ENCODE data around the gene NTM.

The NTM gene

DNA sequence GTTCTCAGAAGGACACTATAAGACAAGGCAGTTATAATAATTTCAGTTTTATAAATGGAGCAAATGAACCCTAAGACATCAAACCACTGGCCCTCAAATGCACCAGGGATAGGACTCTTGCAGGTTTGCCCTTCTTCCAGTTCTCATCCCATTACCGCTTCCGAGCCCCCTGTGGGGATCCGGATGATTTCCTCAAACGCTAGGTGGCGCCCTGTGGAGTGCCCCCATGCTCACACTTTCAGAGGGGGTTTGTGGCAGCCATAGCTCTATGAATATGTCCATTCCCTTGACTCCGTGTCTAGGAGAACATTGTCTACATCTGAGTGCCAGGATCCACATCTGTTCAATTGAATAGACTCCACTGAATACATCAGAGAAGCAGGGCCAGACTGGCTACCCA, 816.3 kb downstream of the NTM start:
- Histone ChIP-seq H3K36me3 (ENCODE audit: insufficient read depth, low read length) (no peaks in the 10 kb centered on the region), H2AFZ (ENCODE audit: low read depth, low read length) (no peak overlapping the region), H3K4me1 (ENCODE audit: insufficient read depth, low read length) (peaks cover 8% of the 10 kb centered on the region), H3K27me3 (ENCODE audit: insufficient read depth, low read length) (no peaks in the 10 kb centered on the region), H3K4me3 (ENCODE audit: low read length) (no peak overlapping the region), H3K9me3 (ENCODE audit: low read length) (no peaks in the 10 kb centered on the region)

GRCh38 chr11:132187386-132187785, 817.0 kb downstream of the NTM start:
- Histone ChIP-seq H2AFZ (ENCODE audit: low read depth, low read length) (no peak overlapping the region), H3K4me3 (ENCODE audit: low read length) (no peak overlapping the region), H3K27me3 (ENCODE audit: insufficient read depth, low read length) (no peaks in the 10 kb centered on the region), H3K4me1 (ENCODE audit: insufficient read depth, low read length) (peaks cover 8% of the 10 kb centered on the region), H3K9me3 (ENCODE audit: low read length) (no peaks in the 10 kb centered on the region), H3K36me3 (ENCODE audit: insufficient read depth, low read length) (no peaks in the 10 kb centered on the region)

DNA sequence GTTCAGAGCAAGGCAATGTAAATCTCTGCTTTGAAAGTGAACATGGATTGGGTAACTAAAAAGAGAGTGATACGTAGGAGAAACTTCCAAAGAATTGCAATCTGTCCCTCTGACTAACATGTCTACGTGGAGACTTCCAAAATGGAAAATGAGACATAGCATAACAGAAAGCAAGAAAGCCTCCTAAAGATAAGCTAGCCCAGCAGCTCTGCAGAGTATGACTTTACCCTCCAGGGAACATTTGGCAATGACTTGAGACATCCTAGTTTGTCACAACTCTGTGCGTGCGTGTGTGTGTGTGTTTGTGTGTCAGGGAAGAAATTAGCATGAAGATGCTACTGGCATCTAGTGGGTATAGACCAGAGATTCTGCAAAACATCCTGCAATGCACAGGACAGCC, 817.4 kb downstream of the NTM start:
- H3K4me3 ChIP-seq (ENCODE audit: low read length), result no peak overlapping the region

GRCh38 chr11:132196928-132197327, 826.5 kb downstream of the NTM start:
- H2AFZ ChIP-seq (ENCODE audit: low read depth, low read length), result no peak overlapping the region
- no peaks in the 10 kb centered on the region for H3K36me3 ChIP-seq (ENCODE audit: insufficient read depth, low read length)
- H3K9me3 ChIP-seq (ENCODE audit: low read length), result no peaks in the 10 kb centered on the region
- H3K4me3 ChIP-seq (ENCODE audit: low read length), result no peak overlapping the region
- H3K4me1 ChIP-seq (ENCODE audit: insufficient read depth, low read length), result no peaks in the 10 kb centered on the region
- no peaks in the 10 kb centered on the region for H3K27me3 ChIP-seq (ENCODE audit: insufficient read depth, low read length)

More for the DNA sequence above, 817.4 kb downstream of the NTM start:
- Histone ChIP-seq H3K4me1 (ENCODE audit: insufficient read depth, low read length) (peaks cover 8% of the 10 kb centered on the region), H2AFZ (ENCODE audit: low read depth, low read length) (no peak overlapping the region), H3K36me3 (ENCODE audit: insufficient read depth, low read length) (no peaks in the 10 kb centered on the region), H3K27me3 (ENCODE audit: insufficient read depth, low read length) (no peaks in the 10 kb centered on the region), H3K9me3 (ENCODE audit: low read length) (no peaks in the 10 kb centered on the region)

GRCh38 chr11:132200353-132200936, 830.0 kb downstream of the NTM start:
- H3K9me3 ChIP-seq (ENCODE audit: low read length), result no peaks in the 10 kb centered on the region
- no peak overlapping the region for H2AFZ ChIP-seq (ENCODE audit: low read depth, low read length)
- no peak overlapping the region for H3K4me3 ChIP-seq (ENCODE audit: low read length)

GRCh38 chr11:132202621-132203020, 832.2 kb downstream of the NTM start:
- H3K9me3 ChIP-seq (ENCODE audit: low read length), result no peaks in the 10 kb centered on the region
- H2AFZ ChIP-seq (ENCODE audit: low read depth, low read length), result no peak overlapping the region
- H3K4me1 ChIP-seq (ENCODE audit: insufficient read depth, low read length), result no peaks in the 10 kb centered on the region
- H3K4me3 ChIP-seq (ENCODE audit: low read length), result no peak overlapping the region
- H3K27me3 ChIP-seq (ENCODE audit: insufficient read depth, low read length), result no peaks in the 10 kb centered on the region
- H3K36me3 ChIP-seq (ENCODE audit: insufficient read depth, low read length), result no peaks in the 10 kb centered on the region

More at GRCh38 chr11:132200353-132200936, 830.0 kb downstream of the NTM start:
- no peaks in the 10 kb centered on the region for H3K36me3 ChIP-seq (ENCODE audit: insufficient read depth, low read length)
- H3K4me1 ChIP-seq (ENCODE audit: insufficient read depth, low read length), result no peaks in the 10 kb centered on the region
- no peaks in the 10 kb centered on the region for H3K27me3 ChIP-seq (ENCODE audit: insufficient read depth, low read length)

- no peak overlapping the region for H2AFZ ChIP-seq (ENCODE audit: low read depth, low read length)
- H3K36me3 ChIP-seq (ENCODE audit: insufficient read depth, low read length), result no peaks in the 10 kb centered on the region
- H3K4me3 ChIP-seq (ENCODE audit: low read length), result no peak overlapping the region
- H3K9me3 ChIP-seq (ENCODE audit: low read length), result no peaks in the 10 kb centered on the region
- no peaks in the 10 kb centered on the region for H3K27me3 ChIP-seq (ENCODE audit: insufficient read depth, low read length)
- no peaks in the 10 kb centered on the region for H3K4me1 ChIP-seq (ENCODE audit: insufficient read depth, low read length)
Observed at GRCh38 chr11:132205006-132205405, 834.6 kb downstream of the NTM start.

GRCh38 chr11:132205496-132205895, 835.1 kb downstream of the NTM start:
- no peaks in the 10 kb centered on the region for H3K27me3 ChIP-seq (ENCODE audit: insufficient read depth, low read length)
- H3K36me3 ChIP-seq (ENCODE audit: insufficient read depth, low read length), result no peaks in the 10 kb centered on the region
- no peak overlapping the region for H3K4me3 ChIP-seq (ENCODE audit: low read length)
- H3K4me1 ChIP-seq (ENCODE audit: insufficient read depth, low read length), result no peaks in the 10 kb centered on the region
- H3K9me3 ChIP-seq (ENCODE audit: low read length), result no peaks in the 10 kb centered on the region
- no peak overlapping the region for H2AFZ ChIP-seq (ENCODE audit: low read depth, low read length)

- no peaks in the 10 kb centered on the region for H3K36me3 ChIP-seq (ENCODE audit: insufficient read depth, low read length)
- H3K4me1 ChIP-seq (ENCODE audit: insufficient read depth, low read length), result no peaks in the 10 kb centered on the region
- no peak overlapping the region for H2AFZ ChIP-seq (ENCODE audit: low read depth, low read length)
- no peaks in the 10 kb centered on the region for H3K27me3 ChIP-seq (ENCODE audit: insufficient read depth, low read length)
- H3K4me3 ChIP-seq (ENCODE audit: low read length), result no peak overlapping the region
- no peaks in the 10 kb centered on the region for H3K9me3 ChIP-seq (ENCODE audit: low read length)
Observed at GRCh38 chr11:132206993-132207392, 836.6 kb downstream of the NTM start.

DNA sequence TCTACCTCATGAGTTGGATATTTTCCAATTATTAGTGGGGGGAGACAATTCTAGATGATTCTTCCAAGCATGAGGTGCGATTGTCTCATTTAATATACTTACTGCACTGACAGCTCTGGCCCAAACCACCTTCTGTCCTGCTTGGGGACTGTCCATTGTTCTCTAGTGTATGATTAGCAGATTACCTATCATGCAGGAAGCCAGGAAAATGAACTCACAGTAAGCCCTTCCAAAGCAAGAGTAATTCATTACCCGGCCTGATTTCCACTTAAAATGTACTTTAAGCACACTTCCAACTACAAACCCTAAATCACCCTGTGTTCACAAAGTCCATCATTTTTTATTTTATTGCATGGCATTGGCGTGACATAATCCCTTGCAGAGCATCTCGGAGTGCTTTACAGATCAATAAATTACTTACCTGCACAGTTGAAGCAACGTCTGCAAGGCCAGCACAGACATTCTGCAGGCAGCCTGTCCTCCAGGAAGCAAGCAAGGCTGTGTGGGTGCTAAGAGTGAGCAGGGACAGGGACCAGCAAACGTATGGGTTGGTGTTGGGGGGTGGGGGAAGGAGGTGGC, 838.2 kb downstream of the NTM start:
- Histone ChIP-seq H3K27me3 (ENCODE audit: insufficient read depth, low read length) (no peaks in the 10 kb centered on the region), H3K36me3 (ENCODE audit: insufficient read depth, low read length) (no peaks in the 10 kb centered on the region), H2AFZ (ENCODE audit: low read depth, low read length) (no peak overlapping the region), H3K9me3 (ENCODE audit: low read length) (no peaks in the 10 kb centered on the region), H3K4me1 (ENCODE audit: insufficient read depth, low read length) (no peaks in the 10 kb centered on the region), H3K4me3 (ENCODE audit: low read length) (no peak overlapping the region)

DNA sequence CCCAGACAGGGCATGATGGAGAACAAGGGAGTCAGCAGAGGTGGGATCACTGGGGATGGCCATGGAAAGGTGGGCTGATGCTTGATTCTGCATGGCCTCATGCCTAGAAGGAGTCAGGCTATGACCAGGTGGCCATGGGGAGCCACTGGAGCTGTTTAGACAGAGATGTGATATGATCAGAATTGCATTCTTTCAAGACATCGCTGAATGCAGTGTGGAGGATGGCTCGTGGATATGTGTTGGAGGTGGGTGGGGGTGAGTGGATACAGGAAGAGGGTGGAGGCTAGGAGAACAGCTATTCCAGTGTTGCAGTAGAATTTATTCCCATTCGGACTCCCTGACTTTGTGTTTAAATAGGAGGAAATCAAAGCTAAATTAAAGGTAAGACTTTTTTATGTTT, 841.1 kb downstream of the NTM start:
- no peak overlapping the region for H3K4me3 ChIP-seq (ENCODE audit: low read length)
- no peaks in the 10 kb centered on the region for H3K4me1 ChIP-seq (ENCODE audit: insufficient read depth, low read length)
- no peak overlapping the region for H2AFZ ChIP-seq (ENCODE audit: low read depth, low read length)
- no peaks in the 10 kb centered on the region for H3K9me3 ChIP-seq (ENCODE audit: low read length)
- H3K27me3 ChIP-seq (ENCODE audit: insufficient read depth, low read length), result no peaks in the 10 kb centered on the region
- no peaks in the 10 kb centered on the region for H3K36me3 ChIP-seq (ENCODE audit: insufficient read depth, low read length)

- Histone ChIP-seq H2AFZ (ENCODE audit: low read depth, low read length) (no peak overlapping the region), H3K36me3 (ENCODE audit: insufficient read depth, low read length) (no peaks in the 10 kb centered on the region), H3K4me1 (ENCODE audit: insufficient read depth, low read length) (no peaks in the 10 kb centered on the region), H3K4me3 (ENCODE audit: low read length) (no peak overlapping the region), H3K9me3 (ENCODE audit: low read length) (no peaks in the 10 kb centered on the region), H3K27me3 (ENCODE audit: insufficient read depth, low read length) (no peaks in the 10 kb centered on the region)
Observed at GRCh38 chr11:132217856-132218255, 847.4 kb downstream of the NTM start.

DNA sequence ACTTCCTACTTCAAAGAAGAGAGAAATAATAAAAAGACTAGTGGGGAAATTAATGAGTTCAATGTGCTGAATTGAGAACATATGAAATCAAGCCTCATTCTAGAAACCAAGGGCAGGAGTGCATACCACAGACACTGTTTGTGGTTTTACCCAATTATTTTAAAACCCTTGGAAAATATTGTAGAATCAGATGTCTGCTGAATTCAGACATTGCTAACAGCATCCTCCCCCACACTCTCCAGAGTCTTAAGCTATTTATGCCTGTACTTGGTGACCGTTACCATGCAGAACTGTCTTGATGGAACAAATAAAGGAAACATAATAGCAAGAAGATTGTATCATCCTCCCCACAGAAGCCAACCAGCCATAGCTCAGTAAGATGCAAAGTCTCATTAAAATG, 850.1 kb downstream of the NTM start:
- no peaks in the 10 kb centered on the region for H3K36me3 ChIP-seq (ENCODE audit: insufficient read depth, low read length)
- no peak overlapping the region for H2AFZ ChIP-seq (ENCODE audit: low read depth, low read length)
- H3K4me3 ChIP-seq (ENCODE audit: low read length), result no peak overlapping the region
- no peaks in the 10 kb centered on the region for H3K4me1 ChIP-seq (ENCODE audit: insufficient read depth, low read length)
- no peaks in the 10 kb centered on the region for H3K27me3 ChIP-seq (ENCODE audit: insufficient read depth, low read length)
- H3K9me3 ChIP-seq (ENCODE audit: low read length), result no peaks in the 10 kb centered on the region

DNA sequence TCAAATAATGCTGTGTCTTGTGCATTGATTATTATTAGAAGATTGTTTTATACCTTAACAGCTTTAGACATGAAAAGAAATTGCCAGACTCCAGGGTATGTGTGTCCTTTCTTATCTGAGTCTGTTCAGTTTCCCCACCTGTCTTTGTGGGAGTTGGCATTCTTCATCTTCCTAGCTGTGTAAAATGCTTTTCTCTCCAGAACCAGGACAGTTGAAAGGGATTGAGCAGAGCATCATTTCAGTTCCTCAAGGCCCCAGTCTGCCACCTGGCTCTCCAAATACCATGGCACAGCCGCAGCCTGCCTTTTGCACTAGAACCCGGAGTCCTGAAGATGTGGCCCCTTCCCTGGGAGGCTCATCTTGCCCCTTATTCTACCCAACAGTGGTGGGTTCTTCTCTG, 851.9 kb downstream of the NTM start:
- H2AFZ ChIP-seq (ENCODE audit: low read depth, low read length), result no peak overlapping the region
- H3K27me3 ChIP-seq (ENCODE audit: insufficient read depth, low read length), result no peaks in the 10 kb centered on the region
- H3K4me3 ChIP-seq (ENCODE audit: low read length), result no peak overlapping the region
- no peaks in the 10 kb centered on the region for H3K4me1 ChIP-seq (ENCODE audit: insufficient read depth, low read length)
- no peaks in the 10 kb centered on the region for H3K9me3 ChIP-seq (ENCODE audit: low read length)
- H3K36me3 ChIP-seq (ENCODE audit: insufficient read depth, low read length), result no peaks in the 10 kb centered on the region

All from neuron (in vitro differentiated cells).